Fibroblast of mammary gland (primary cell): Measurements from ENCODE around the gene SNAP29.
"Not testable (repeated sequence)": the region's sequence is repeated elsewhere in the genome, so short reads cannot be mapped to it uniquely, and the experiment has no call there.

Source experiments
- DNase-seq: peaks from one replicate; pipeline ENCODE4 v3.0.0-alpha.2; 2010; ENCODE audit warnings: low read depth
- H3K4me3 ChIP-seq: 2 replicates; pipeline ENCODE4 v1.5.1; 2011; ENCODE audit warnings: low read depth, mild to moderate bottlenecking, low read length, moderate library complexity; ENCODE audit not compliant: control insufficient read depth
- CTCF ChIP-seq: conservative IDR thresholded peaks from 2 replicates; pipeline ENCODE4 v1.5.1; 2011; ENCODE audit warnings: low read depth, low read length, inconsistent platforms; ENCODE audit not compliant: control insufficient read depth, insufficient read depth

Gene SNAP29

GRCh38 chr22:20834725-20835124 is 24.1 kb upstream of the SNAP29 start:
- no peak overlapping the region for H3K4me3 ChIP-seq
- TF ChIP-seq CTCF = no peak
- DNase-seq = no peak

GRCh38 chr22:20836987-20837823 is 21.6 kb upstream of the SNAP29 start:
- no peak for TF ChIP-seq CTCF
- DNase-seq = no peak
- no peak overlapping the region for H3K4me3 ChIP-seq

- H3K4me3 ChIP-seq, DNase-seq: not testable (repeated sequence)
Measured at GRCh38 chr22:20839354-20839753, 19.5 kb upstream of the SNAP29 start.

- no peak for DNase-seq
- no peak for TF ChIP-seq CTCF
Measured at GRCh38 chr22:20839837-20840645, 18.8 kb upstream of the SNAP29 start.

GRCh38 chr22:20840646-20841371 is 18.0 kb upstream of the SNAP29 start:
- DNase-seq = no peak
- H3K4me3 ChIP-seq = no peak overlapping the region
- TF ChIP-seq CTCF = no peak

More at GRCh38 chr22:20839837-20840645, 18.8 kb upstream of the SNAP29 start:
- no peak overlapping the region for H3K4me3 ChIP-seq

- no peak for DNase-seq
- no peak overlapping the region for H3K4me3 ChIP-seq
- TF ChIP-seq CTCF = no peak
Measured at GRCh38 chr22:20843501-20843900, 15.3 kb upstream of the SNAP29 start.
